HG02642 (cell line): ENCODE data around the gene PM20D2.

Source experiments
- ATAC-seq: cut with Tn5 transposase; IDR thresholded peaks from one replicate; pipeline ENCODE4 v1.9.1; 2021; ENCODE audit warnings: mild to moderate bottlenecking; ENCODE audit not compliant: unreplicated experiment, poor library complexity

Gene PM20D2

DNA sequence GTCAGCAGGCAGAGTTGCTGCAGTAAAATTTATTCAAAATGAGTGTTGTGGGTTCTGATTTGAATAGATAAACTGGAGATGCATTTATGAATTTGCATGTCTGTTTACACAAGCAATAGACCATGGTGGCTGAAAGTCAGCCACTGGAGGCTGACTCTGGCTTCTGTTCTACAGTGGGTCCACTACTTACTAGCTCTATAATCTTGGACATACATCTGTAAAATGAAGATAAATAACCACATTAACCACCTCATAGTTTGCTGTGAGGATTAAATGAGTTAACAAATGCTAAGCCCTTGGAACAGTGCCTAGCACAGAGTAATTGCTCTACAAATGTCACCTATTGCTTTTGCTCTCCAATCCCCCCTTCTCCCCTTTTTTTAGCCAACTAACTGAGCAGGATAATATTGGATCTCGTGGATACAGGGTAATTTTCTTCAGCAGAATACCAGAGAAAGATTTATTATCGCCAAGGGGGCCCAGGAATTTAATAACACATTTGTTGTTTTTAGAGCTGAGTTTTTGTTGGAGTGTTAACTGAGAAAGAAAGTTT, 1.4 kb upstream of the PM20D2 start:
- peak; percentile 28 for ATAC-seq

DNA sequence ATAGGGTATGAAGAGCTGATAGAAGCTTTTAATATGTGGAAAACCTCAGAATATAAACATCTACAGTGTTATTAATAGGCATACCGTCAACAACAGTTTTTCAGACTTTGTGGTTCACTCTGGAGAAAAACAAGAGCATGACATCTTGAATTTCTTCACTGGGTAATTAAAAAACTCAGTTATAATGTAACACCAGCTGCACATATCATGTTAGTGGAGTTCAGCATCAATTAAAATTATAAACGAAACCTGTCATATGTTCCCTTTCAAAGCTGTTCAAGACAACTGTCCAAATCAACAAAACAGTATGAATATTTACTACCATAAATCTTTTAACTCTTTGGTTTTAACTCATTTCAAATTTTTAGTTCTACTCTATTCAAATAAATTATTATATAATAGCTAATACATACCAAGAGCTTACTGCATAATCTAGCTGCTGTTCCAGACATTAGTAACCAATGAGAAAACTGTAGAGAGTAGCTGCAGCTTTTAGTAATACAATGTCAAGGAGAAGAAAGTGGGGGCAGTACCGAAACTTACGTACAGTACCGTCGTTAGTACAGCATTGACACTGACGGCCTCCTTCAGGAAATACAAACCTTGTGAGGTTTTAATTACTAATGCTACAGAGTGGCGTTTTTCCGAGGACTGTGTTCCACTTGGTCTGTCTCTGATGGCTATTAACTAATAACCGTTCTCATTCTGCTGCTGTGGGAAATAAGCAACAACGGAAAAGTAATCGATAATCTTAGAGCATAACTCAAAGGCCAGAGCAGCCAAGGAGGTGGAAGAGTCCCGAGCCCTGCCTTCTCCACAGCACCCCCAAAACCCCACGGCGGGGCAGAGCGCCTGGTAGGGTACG, 532 bp upstream of the PM20D2 start:
- ATAC-seq: peak; percentile 57

DNA sequence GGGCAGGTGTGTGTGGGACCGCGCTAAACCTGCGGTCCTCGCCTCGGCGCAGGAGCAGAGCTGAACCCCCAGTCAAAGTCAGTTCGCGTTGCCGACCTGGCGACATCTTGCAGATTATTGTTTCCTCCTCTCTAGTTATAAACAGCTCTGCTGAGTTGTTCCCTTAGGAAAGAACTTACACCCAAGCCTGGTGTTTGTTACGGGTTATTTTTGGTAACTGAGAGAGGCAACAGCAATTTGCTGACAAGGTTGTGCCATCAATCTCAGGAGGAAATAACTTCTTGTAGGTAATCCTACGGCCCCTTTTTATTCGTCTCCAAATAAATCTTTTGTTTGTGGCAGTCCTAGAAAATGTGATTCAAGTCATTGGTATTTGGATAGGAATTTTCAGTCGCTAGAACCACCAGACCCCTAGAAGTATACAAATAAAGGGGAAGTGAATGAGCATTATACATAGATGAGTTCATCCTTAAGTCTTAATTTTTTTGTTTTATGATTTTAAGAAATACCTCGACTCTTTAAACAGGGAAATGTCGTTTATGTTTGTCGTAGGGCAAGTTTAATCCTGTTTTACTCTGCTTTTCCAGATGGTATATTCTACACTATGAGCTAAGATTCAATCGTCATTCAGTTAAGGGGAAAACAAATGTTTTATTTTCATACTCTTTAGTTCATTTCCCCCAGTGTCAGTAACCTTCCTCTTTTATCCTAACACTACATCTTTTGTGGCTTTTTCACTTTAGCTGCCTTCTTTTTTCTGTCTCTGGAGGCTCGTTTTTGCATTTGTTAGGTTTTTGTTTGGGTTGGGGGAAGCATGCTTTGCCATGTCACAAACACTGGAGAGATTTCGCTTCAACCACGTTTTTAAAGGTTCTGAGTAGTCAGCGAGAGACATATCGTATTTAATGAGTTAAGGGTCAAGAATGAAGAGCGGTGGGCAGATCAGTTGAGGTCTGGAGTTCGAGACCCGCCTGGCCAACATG, 1.2 kb downstream of the PM20D2 start:
- peak; percentile 37 for ATAC-seq

DNA sequence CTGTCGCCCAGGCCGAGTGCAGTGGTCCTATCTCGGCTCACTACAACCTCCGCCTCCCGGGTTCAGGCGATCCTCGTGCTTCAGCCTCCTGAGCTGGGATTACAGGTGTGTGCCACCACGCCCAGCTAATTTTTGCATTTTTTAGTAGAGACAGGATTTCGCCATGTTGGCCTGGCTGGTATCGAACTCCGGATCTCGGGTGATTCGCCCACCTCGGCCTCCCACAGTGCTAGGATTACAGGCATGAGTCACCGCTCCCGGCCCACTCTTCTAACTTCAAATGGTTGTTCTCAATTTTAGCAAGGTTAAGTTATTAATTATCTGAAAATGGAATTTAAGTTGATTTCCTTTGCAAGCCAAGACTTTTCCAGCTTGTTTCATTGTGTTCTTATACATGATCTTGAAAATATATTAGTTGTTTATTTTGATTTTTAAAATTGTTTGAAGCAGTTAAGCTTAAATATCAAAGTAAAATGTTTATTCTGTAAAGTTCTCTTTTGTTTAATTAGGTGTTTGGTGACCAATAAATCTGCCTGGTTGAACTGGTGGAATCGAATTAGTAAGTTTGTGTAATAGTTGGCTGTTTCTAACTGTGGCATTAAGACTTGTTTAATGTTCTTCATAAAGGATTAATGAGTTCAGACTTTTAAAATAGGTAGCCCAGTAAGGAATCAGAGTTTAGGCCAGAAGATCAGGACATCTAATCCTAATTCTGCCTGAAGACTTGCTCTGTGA, 2.3 kb downstream of the PM20D2 start:
- no peak for ATAC-seq

DNA sequence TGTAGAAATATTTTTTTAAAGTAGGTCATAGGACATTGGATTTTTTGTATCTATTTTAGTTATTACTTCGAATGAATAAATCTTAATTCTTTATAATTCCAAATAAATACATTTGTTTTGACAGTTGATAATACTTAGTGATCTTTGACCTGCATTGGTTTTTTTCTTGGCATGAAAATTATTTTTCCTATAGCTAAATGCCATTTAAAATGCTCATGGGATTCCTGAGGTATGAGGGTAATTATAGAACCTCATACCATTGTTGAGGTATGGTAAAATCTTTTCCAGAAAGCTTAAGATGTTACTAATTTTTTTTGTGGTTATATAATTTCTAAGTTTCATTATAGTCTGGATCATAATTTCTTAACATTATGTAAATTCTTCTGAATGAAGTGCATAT, 8.3 kb downstream of the PM20D2 start:
- ATAC-seq: no peak

DNA sequence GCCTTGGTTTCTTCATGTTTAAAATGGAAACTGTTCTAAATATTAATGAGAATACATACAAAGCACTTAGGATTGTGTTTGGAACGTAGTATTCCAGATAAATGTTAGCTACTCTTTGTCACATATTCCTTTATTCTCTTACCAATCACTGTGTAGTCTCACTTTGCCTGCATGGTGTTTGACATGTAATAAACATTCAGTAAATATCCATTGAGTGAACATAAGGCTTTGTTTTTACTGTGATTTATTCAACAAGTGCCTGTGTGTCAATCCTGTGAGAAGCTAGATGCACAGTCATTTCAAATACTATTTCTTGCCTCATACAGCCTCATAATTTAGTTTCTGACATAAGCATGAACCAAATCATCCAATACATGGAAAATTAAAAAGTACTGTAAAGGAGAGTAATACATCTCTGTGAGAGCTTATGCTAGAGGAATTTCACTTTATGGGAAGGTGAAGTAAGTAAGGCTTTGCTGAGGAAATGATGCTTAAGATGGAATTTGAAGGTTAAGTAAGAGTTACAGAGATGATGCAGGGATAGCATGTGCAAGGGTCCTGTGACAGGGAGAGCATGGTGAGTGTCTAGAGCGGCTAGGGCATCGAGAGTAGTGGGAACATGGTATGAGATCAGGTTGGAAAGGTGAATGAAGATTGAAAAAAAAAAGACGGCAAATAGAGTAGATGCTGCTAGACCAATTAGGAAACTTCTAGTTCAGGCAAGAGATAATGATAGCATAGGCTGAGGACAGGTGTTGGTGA, 14.7 kb downstream of the PM20D2 start:
- no peak for ATAC-seq

DNA sequence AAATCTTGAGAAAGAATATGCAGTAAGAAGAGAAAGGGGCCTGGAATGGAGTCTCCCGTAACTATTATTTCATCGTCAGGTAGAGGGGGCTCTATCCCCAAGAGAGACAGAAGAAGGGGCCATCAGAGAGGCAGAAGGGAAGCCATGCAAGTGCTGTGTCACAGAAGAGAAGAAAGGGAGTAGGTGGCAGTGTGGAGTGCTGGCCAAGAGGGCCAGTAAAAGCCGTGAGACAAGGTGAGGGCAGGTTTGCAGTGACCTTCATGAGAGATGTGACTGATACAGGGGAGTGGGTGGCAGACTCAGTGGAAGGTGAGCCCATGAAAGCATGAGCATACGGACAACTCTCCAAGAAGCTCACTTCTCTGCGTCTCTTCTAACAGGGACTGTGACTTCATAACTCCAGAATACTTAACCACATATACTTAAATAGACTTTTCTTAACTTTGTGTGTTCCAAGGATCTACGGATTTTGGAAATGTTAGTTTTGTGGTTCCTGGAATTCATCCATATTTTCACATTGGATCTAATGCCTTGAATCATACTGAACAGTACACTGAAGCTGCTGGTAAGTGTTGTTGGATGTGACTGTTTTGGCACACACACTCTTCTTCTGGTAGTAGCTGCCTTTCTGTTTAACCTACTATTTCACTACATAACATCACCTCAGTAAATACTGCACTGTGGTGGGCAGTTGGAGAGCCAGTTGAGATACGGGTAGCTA, 15.6 kb downstream of the PM20D2 start:
- ATAC-seq: no peak

DNA sequence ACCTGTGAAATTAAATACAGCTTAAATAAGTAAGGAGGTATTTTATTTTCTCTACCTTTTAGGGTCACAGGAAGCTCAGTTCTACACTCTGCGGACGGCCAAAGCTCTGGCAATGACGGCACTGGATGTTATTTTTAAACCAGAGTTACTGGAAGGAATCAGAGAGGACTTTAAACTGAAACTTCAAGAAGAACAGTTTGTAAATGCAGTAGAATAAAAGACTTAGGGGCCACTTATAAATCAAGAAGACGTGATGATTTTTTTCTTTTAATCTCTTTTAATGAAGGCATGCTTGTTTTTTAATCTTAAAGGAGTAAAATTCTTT, 16.2 kb downstream of the PM20D2 start:
- ATAC-seq: no peak

DNA sequence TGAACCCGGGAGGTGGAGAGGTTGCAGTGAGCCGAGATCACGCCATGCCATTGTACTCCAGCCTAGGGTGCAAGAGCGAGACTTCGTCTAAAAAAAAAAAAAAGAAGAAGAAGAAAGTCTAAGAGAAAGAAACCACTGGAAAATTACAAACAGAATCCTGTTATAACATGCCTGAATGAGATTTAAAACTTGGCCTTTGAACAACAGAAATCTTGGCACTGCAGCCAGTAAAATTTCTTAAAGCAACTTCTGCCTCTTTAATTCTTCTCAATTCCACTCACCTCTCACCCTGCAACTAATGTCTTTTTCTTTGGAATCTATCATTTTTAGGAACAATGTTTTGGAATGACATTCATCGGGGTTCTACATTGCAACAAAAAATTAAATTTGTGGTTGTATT, 26.3 kb downstream of the PM20D2 start:
- no peak for ATAC-seq

DNA sequence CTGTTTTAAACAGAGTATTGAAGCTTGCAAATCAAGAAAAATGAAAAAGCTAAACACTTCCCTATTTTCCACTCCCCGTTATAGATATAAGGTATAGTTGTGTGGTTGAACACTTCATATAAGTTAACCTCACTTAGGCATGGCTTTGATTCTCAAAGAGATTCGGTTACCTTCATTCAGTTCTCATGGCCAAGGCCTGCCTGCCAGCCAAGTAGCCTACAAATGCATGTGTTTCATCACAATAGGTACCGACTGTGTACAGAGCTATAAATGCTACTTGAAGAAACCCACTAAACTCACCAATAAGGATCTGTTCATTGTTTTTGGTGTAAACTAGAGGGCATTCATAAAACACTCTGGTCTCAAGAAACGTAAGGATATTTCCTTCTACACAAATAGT, 27.8 kb downstream of the PM20D2 start:
- ATAC-seq: no peak

DNA sequence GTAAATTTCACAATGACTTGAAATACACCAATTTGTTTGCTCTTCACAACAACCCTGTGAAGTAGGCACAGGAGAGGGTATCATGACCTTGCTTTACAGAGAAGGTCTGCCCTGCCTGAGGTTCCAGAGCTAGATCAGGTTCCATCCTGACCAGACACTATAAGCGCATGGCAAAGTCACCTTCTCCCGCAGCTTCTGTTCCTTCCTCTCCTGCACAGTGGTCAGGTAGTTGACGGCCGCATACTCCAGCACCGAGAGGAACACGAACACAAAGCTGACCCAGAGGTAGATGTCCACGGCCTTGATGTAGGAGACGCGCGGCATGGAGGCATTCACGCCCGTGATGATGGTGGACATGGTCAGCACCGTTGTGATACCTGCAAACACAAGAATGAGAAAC, 34.3 kb downstream of the PM20D2 start:
- no peak for ATAC-seq

DNA sequence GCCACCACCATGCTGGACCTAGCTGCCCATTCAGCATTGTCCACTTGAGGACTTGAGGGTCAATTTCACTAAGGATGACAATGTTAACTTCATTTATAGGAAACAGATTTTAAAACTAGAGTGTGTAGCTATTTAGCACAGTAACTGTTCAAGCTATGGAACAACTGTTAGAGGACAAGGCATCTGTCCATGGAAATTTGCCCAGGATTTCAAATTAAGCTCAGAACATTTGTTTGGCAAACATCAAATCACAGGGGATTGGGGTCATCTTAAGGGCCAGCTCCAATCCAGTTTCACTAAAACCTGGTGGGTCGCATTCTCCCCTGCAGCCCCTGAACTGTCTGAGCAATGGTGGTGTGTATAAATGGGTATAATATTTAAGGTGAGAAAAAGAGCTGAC, 35.1 kb downstream of the PM20D2 start:
- no peak for ATAC-seq

DNA sequence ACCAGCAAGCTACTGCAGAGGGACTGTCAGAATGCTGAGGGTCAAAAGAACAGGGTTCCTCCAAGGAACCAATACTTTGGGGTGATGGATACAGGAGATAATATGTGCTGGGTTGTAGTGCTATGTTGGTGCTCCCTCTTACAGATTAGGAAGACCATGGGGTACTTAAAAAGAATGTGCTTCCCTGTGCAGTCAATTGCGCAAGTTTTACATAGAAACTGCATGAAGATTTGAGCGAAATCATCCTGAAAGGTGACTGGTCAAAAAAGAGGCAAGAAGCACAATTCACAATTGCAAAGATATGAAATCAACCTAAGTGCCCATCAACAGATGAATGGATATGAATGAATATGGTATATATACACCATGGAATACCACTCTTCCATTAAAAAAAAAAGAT, 37.4 kb downstream of the PM20D2 start:
- ATAC-seq: no peak

DNA sequence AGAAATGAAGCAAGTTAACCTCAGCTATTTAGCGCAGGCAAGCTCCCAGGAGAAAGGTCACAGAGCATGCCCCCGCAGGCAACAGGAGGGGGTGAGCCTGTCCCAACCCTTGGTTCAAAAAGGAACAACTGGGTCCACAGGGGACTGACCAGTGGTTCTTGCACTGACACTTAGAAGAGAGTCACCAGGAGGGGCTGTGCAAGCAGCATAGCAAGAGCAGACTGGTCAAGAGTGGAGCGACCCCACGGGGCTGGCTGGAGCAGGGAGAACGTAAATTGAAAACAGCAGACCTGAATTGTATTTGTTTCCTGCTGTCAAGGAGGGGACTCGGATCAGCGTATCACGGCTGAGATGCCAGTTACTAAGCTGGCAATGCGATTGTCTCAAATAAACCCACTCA, 38.5 kb downstream of the PM20D2 start:
- ATAC-seq: no peak

DNA sequence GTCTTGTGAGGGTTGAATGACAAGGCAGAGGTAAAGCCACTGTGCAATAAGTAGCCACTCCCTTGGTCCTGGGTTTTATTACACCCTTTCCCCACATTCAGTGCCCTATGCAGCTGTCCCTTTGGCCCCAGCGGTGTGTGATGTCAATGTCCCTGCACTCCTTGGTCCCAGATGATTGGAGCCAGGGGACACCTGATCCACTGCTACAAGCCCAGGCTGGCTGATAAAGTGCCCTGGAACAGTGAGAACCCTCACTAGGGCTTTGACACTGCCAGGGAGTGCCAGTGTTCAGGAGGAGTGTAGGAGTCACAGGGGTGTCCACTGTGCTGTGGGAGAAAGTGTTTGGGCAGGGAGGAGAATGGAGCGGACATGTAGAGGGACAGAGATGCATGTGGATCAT, 40.9 kb downstream of the PM20D2 start:
- no peak for ATAC-seq

DNA sequence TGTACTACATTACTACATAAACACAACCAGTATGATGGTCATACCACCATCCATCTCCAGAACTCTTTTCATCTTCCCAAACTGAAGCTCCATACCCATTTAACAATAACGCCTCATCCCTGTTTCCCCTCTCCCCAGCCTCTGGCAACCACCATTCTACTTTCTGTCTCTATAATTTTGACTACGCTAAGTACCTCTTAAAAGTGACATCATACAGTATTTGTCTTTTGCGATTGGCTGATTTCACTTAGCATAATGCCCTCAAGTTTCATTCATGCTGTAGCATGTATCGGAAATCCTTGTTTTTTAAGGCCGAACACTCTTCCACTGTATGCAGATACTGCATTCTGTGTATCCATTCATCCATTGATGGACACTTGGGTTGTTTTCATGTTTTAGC, 41.6 kb downstream of the PM20D2 start:
- no peak for ATAC-seq

DNA sequence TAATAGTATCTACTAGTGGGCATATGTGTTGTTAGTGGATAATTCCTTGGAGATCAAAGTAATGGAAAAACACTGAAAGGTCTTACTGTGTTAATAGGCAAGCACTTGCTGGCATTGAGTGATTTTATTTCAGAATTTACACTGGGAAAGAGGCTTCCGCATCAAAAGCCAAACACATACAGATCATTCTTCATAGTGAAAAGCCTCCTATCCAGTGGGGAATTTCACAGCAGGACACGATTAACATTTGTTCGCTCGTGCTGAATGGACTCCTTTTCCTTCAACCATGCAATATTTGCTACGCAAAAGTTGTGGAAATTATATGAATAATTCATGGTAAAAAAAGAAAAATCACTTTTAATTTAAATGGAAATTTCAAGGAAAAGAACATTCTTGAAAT, 44.9 kb downstream of the PM20D2 start:
- no peak for ATAC-seq

DNA sequence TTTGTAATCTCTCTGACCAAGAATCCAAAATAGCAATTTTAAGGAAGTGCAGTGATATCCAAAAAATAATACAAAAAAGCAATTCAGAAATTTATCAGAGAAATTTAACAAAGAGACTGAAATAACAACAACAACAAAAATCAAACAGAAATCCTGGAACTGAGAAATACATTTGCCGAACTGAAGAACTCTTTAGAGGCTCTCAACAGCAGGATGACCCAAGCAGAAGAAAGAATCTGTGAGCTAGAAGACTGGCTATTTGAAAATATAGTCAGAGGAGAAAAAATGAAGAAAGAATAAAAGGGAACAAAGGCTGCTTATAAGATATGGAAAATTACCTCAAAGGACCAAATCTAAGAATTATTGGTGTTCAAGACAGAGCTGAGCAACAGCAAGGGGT, 48.7 kb downstream of the PM20D2 start:
- ATAC-seq: no peak

DNA sequence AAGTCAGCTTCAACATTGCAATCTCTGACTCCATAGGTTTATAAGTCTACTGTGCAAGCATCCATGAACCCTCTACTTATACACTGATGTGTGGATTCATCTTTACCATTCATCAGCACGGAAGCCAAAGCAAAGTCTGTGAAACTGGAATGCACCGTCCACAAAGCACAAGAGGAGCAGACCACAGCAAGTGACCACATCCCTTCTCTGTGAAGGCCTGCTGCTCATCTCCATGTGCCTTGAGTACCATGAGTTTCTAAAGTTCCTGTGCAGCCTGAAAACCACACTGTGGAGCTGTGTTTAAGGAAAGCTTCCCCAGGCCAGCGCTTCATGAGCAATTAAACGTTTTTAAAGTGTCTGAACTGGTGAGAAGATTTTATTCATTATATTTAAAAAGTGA, 51.3 kb downstream of the PM20D2 start:
- ATAC-seq: no peak
